ENCODE data around the gene TTC23. TPM values are rescaled to one million over a fixed set of nuclear protein-coding genes. Genes with fewer than 3 reads are reported as not detected.
A peak's percentile ranks its signal among the peaks of the same experiment; 100 is the strongest.

The TTC23 gene
- total RNA-seq, 1 donor from 2014 or later = 25.0 TPM

DNA sequence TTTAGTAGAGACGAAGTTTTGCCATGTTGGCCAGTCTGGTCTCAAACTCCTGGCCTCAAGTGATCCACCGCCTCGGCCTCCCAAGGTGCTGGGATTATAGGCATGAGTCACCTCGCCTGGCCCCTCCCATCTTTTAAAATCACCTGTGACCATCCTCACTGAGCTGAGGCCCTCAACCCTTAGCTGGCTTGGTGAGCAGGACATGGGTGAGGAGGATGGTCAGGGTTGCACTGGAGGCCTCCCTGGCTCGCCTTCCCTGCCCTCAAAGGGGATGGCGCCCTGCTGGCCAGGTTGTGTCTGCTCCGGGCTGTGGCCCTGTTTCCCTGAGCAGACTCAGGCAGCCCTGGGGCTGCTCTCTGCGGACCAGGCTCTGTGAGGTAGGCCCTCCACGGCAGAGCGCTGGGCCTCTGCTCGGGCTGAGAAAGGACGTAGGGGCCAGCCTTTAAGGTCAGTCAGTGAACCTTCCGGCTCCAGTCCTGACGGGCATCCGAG lies 110.8 kb downstream of the TTC23 start:
- TF ChIP-seq, protein P1, sequence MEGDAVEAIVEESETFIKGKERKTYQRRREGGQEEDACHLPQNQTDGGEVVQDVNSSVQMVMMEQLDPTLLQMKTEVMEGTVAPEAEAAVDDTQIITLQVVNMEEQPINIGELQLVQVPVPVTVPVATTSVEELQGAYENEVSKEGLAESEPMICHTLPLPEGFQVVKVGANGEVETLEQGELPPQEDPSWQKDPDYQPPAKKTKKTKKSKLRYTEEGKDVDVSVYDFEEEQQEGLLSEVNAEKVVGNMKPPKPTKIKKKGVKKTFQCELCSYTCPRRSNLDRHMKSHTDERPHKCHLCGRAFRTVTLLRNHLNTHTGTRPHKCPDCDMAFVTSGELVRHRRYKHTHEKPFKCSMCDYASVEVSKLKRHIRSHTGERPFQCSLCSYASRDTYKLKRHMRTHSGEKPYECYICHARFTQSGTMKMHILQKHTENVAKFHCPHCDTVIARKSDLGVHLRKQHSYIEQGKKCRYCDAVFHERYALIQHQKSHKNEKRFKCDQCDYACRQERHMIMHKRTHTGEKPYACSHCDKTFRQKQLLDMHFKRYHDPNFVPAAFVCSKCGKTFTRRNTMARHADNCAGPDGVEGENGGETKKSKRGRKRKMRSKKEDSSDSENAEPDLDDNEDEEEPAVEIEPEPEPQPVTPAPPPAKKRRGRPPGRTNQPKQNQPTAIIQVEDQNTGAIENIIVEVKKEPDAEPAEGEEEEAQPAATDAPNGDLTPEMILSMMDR (IDR thresholded peaks at IDR 0.05) = no peak
- Mint-ChIP-seq H3K27me3 (ENCODE audit: low read depth) (no peaks in the 10 kb centered on the region), H3K4me3 (ENCODE audit: unreplicated experiment) (no peak overlapping the region), H3K27ac (ENCODE audit: unreplicated experiment) (no peak overlapping the region), H3K9me3 (ENCODE audit: low read depth) (no peaks in the 10 kb centered on the region), H3K36me3 (ENCODE audit: low read depth) (peaks cover 18% of the 10 kb centered on the region), H3K4me1 (ENCODE audit: low read depth) (peaks cover 34% of the 10 kb centered on the region)
- DNase-seq (ENCODE audit: low spot score) = no peak

DNA sequence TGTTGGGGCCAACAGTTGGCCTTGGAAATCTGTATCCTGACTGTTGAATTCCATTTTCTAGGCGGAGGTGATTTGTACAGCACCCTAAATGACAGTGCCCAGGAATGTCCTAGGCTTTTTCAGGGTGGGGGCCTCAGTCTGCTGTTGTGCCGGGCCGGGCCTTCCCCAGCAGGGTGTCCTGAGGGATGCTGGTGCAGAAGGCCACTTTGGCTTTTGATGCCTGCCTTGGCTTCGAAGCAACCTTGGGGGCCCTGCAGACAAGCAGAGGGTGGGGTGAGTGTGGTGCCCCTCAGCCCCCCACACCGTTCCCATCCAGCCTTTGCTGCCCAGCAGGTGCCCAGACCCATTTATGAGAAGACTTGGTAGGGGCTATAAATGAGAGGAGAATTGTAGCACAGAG lies 111.5 kb downstream of the TTC23 start:
- peaks cover 35% of the 10 kb centered on the region for H3K4me1 Mint-ChIP-seq (ENCODE audit: low read depth)
- H3K27ac Mint-ChIP-seq (ENCODE audit: unreplicated experiment) = no peak overlapping the region
- no peak for DNase-seq (ENCODE audit: low spot score)
- peaks cover 18% of the 10 kb centered on the region for H3K36me3 Mint-ChIP-seq (ENCODE audit: low read depth)
- no peak overlapping the region for H3K4me3 Mint-ChIP-seq (ENCODE audit: unreplicated experiment)
- H3K27me3 Mint-ChIP-seq (ENCODE audit: low read depth) = no peaks in the 10 kb centered on the region
- no peaks in the 10 kb centered on the region for H3K9me3 Mint-ChIP-seq (ENCODE audit: low read depth)
- TF ChIP-seq, protein P1 (IDR thresholded peaks at IDR 0.05) = no peak

DNA sequence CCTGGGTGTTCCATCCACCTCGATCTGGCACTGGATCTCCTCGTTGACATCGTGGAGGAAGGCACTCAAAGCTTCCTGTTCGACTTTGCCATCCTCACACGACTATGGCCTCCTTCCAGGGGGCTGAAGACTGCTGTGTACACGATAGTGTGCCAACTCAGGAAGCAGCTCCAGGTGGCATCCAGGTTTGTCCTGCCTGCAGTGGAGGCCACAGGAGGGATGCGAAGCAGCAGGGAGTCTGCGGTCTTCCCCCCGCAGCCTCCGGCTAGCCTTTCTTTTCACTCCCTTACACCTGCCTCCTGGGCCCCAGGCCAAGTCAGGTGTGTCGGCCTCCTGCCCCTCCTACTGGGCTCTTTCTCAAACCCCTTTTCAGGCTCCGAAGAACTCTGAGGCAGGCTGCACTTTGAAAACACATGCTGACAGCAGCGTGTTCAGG lies 112.3 kb downstream of the TTC23 start:
- H3K36me3 Mint-ChIP-seq (ENCODE audit: low read depth) = peaks cover 23% of the 10 kb centered on the region
- no peak for DNase-seq (ENCODE audit: low spot score)
- no peak overlapping the region for H3K27ac Mint-ChIP-seq (ENCODE audit: unreplicated experiment)
- H3K9me3 Mint-ChIP-seq (ENCODE audit: low read depth) = no peaks in the 10 kb centered on the region
- TF ChIP-seq, protein P1 (IDR thresholded peaks at IDR 0.05) = no peak
- H3K4me1 Mint-ChIP-seq (ENCODE audit: low read depth) = peaks cover 40% of the 10 kb centered on the region
- H3K27me3 Mint-ChIP-seq (ENCODE audit: low read depth) = no peaks in the 10 kb centered on the region
- no peak overlapping the region for H3K4me3 Mint-ChIP-seq (ENCODE audit: unreplicated experiment)

DNA sequence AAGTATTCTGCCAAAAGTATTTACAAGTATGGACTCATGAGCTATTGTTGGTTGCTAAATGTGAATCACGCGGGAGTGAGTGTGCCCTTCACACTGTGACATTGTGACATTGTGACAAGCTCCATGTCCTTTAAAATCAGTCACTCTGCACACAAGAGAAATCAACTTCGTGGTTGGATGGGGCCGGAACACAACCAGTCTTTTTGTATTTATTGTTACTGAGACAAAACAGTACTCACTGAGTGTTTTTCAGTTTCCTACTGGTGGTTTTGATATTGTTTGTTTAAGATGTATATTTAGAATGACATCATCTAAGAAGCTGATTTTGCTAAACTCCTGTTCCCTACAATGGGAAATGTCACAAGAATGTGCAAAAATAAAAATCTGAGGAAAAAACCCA lies 114.2 kb downstream of the TTC23 start:
- Mint-ChIP-seq H3K4me3 (ENCODE audit: unreplicated experiment) (no peak overlapping the region), H3K27me3 (ENCODE audit: low read depth) (no peaks in the 10 kb centered on the region), H3K4me1 (ENCODE audit: low read depth) (peaks cover 47% of the 10 kb centered on the region), H3K27ac (ENCODE audit: unreplicated experiment) (peak overlapping the region; percentile 76), H3K36me3 (ENCODE audit: low read depth) (peaks cover 37% of the 10 kb centered on the region), H3K9me3 (ENCODE audit: low read depth) (no peaks in the 10 kb centered on the region)
- TF ChIP-seq, protein P1 (IDR thresholded peaks at IDR 0.05) = peak; percentile 15
- DNase-seq (ENCODE audit: low spot score) = no peak

DNA sequence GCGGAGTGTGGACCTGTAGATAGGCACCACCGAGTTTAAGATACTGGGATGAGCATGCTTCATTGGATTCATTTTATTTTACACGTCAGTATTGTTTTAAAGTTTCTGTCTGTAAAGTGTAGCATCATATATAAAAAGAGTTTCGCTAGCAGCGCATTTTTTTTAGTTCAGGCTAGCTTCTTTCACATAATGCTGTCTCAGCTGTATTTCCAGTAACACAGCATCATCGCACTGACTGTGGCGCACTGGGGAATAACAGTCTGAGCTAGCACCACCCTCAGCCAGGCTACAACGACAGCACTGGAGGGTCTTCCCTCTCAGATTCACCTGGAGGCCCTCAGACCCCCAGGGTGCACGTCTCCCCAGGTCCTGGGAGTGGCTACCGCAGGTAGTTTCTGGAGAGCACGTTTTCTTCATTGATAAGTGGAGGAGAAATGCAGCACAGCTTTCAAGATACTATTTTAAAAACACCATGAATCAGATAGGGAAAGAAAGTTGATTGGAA lies 115.0 kb downstream of the TTC23 start:
- H3K4me1 Mint-ChIP-seq (ENCODE audit: low read depth) = peaks cover 48% of the 10 kb centered on the region
- no peaks in the 10 kb centered on the region for H3K27me3 Mint-ChIP-seq (ENCODE audit: low read depth)
- peak overlapping the region; percentile 13 for H3K27ac Mint-ChIP-seq (ENCODE audit: unreplicated experiment)
- DNase-seq (ENCODE audit: low spot score) = no peak
- H3K36me3 Mint-ChIP-seq (ENCODE audit: low read depth) = peaks cover 41% of the 10 kb centered on the region
- TF ChIP-seq, protein P1 (IDR thresholded peaks at IDR 0.05) = no peak
- H3K9me3 Mint-ChIP-seq (ENCODE audit: low read depth) = no peaks in the 10 kb centered on the region
- H3K4me3 Mint-ChIP-seq (ENCODE audit: unreplicated experiment) = no peak overlapping the region

Data from chondrocyte (in vitro differentiated cells).